Gastrocnemius medialis (tissue), 4 donors: ENCODE measurements around the gene FGFR3.

Source experiments
- POLR2A ChIP-seq, 2 donors: fragments of 450-650 bp; IDR thresholded peaks; one replicate each; pipeline ENCODE4 v1.6.1; 2017; ENCODE audit warnings: antibody characterized with exemption in 2 of 2, mild to moderate bottlenecking in 2 of 2, moderate library complexity in 2 of 2
- TF ChIP-seq, protein P1 (sequence below), 5 experiments: fragments of 450-650 bp in 3 of 5; fragments of 200-600 bp in 2 of 5; sonication (generic) in 2 of 5; IDR thresholded peaks in 4 of 5; conservative IDR thresholded peaks in 1 of 5; 1 replicate in 4 of 5; 2 replicates in 1 of 5; pipeline ENCODE4 v1.5.1; 2016 to 2019; ENCODE audit warnings: antibody characterized with exemption in 5 of 5, mild to moderate bottlenecking in 3 of 5, moderate library complexity in 3 of 5

DNA sequence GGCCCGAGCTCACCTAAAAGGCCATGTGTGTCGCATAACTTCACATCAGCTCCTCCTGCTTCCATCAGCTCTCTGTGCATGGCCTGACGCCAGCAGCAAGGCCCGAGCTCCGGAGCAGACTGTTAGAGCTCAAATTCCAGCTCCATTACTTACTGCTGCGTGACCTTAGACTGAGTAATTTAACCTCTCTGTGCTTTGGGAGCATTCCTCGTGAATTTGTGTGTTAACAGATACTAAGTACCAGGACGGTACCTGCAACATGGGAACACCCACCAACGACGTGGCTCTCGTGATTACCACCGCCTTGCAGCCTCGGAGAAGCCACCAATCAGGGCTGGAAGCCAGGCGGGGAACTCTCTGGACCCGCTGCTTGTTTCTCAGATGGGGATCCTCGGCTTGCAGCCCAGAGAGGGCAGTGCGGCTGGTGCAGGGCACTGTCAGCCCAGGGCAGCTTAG, 49.9 kb downstream of the FGFR3 start:
- TF ChIP-seq, protein P1, sequence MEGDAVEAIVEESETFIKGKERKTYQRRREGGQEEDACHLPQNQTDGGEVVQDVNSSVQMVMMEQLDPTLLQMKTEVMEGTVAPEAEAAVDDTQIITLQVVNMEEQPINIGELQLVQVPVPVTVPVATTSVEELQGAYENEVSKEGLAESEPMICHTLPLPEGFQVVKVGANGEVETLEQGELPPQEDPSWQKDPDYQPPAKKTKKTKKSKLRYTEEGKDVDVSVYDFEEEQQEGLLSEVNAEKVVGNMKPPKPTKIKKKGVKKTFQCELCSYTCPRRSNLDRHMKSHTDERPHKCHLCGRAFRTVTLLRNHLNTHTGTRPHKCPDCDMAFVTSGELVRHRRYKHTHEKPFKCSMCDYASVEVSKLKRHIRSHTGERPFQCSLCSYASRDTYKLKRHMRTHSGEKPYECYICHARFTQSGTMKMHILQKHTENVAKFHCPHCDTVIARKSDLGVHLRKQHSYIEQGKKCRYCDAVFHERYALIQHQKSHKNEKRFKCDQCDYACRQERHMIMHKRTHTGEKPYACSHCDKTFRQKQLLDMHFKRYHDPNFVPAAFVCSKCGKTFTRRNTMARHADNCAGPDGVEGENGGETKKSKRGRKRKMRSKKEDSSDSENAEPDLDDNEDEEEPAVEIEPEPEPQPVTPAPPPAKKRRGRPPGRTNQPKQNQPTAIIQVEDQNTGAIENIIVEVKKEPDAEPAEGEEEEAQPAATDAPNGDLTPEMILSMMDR (IDR thresholded peaks at IDR 0.05 in 4 of 5, conservative IDR thresholded peaks at IDR 0.05 in 1 of 5): no peak
- TF ChIP-seq POLR2A (IDR thresholded peaks at IDR 0.05): no peak
